Measurements from ENCODE around the gene DTYMK.
"Not testable (repeated sequence)": the region's sequence is repeated elsewhere in the genome, so short reads cannot be mapped to it uniquely, and the experiment has no call there.

The DTYMK gene

GRCh38 chr2:241671457-241672240 lies 15.0 kb downstream of the DTYMK start:
- no peak for DNase-seq

GRCh38 chr2:241670333-241671110 lies 16.1 kb downstream of the DTYMK start:
- DNase-seq: no peak

DNA sequence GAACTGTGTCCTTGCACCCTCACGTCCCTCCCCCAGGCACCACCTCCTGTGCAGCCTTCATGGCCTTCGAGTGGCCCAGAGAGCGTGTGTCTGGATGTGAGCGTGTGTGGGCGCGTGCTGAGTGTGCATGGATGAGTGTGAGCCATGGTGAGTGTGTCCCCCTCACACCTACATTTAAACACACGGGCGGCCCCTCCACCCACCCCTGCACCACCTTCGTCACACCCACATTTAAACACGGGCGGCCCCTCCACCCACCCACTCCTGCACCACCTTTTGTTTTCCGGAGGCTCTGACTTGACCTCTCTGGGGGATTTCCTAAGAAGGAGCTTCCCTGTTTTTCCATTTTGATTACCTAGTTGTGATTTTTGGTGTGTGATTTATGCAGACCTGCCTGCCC lies 17.8 kb downstream of the DTYMK start:
- DNase-seq: no peak

GRCh38 chr2:241668354-241668753 lies 18.3 kb downstream of the DTYMK start:
- DNase-seq: no peak

GRCh38 chr2:241666627-241667400 lies 19.8 kb downstream of the DTYMK start:
- no peak for DNase-seq

DNA sequence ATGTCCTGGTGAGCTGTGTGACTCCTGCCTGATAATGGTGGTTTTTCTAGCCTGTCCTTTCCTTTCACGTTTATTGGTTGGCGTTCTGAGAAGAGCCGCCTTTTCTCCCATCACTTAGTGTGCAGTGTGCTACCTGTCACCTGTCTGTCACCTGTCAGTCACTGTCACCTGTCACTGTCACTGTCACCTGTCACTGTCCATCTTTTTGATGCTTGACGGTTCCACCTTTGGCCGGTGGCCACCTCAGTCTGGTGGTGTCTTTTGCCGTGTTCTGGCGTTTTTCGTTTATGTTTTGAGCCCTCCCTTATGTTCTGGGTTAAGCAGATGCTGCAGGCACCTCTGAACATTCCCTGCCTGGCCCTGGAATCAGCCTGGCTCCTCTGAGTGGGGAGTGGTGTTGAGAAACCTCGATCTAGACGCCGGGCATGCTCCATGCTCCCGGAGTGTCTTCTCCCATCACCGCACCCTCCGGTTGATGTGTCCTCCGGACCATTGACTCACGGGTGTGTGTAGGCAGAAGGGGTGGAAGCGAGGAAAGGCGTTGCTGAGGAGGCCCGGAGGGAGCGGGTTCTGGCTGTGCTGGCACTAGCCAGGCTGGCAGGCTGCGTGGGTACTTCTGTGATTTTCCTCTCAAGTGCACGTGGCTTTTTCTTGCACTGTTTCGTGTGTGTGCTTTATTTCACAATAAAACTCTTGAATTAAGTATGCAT lies 20.7 kb downstream of the DTYMK start:
- DNase-seq: no peak

GRCh38 chr2:241662731-241663130 lies 23.9 kb downstream of the DTYMK start:
- DNase-seq: not testable (repeated sequence)

GRCh38 chr2:241660593-241661213 lies 25.9 kb downstream of the DTYMK start:
- DNase-seq: no peak

DNA sequence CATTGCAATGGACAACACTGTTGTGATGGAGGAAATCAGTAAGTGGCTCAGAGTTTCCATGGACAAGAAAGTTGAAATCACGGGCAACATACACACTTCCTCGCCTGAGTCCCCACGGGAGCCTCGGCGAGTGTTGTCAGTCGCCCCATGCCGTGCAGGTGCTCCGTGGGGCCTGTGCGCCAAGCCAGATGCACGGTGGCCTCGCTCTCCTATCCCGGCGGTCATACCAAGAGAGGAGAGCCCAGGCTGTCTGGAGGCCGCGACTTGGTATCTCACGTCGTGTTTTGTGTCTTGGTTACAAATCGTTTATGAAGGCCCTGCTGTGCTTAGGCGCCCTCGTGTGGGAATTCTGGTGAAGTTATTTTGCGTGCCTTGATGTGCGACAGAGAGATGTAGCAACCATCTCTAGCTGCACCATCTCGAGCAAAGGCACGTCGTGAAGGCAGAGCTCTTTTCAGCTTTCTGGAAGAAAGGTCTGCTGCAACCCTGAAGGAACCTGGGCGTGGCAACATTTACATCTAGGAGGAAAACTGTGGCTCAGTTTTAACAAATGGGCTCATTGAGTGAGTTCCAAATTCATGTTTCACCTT lies 27.4 kb downstream of the DTYMK start:
- DNase-seq: no peak

GRCh38 chr2:241658296-241658695 lies 28.3 kb downstream of the DTYMK start:
- no peak for DNase-seq

GRCh38 chr2:241657786-241658254 lies 28.8 kb downstream of the DTYMK start:
- DNase-seq: no peak

GRCh38 chr2:241656190-241656741 lies 30.3 kb downstream of the DTYMK start:
- DNase-seq: no peak

DNA sequence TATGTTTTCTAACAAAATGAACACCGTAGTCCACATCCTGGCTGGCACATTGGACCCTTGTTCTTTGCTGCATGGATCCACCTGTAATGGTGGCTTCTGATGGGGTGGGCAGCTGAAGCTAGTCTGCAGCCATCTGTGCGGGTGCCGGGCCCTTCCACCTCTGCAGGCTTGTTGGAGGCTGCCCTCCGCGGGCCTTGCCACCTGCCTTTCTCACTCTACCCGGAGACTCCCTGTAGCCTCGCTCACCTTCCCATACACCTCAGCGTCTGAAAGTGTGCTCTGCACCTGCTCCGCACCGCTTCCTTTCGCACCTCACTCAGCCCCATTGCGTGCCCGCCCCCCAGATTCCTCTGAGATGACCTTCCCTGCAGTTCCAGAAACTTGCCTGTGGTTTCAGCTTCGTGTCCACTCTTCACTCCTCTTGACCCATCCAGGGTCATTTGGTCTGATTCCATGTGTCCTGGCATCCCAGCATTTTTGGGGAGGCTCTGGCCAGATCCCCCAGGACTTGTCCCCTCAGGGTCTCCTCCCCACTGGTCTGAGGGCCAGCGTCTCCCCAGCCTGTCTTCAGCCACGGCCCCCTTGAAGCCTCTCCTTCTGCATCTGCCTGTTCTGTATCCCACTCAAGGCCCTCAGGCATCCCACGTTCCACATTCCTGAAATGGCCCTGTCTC lies 31.0 kb downstream of the DTYMK start:
- no peak for DNase-seq

DNA sequence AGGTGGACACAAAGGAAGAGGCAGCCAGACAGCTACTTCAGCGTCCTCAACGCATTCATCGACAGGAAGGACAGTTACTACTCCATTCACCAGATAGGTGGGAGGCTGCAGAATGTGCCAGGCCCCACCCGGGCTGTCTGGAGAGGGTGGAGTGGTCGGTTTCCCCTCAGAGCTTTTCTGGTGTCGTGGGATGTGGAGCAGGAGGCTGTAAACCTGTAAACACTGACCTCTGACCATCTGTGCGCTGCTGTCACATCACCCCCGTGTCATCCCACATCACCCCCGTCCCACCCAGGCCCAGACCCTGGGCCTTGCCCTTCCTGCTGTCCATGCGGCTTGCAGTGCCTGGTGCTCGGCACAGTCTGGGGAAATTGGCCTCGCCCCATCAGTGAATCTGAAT lies 32.1 kb downstream of the DTYMK start:
- no peak for DNase-seq

- no peak for DNase-seq
Observed at GRCh38 chr2:241653210-241653750, 33.3 kb downstream of the DTYMK start.

- DNase-seq: no peak
Observed at GRCh38 chr2:241652722-241653121, 33.9 kb downstream of the DTYMK start.

- DNase-seq: no peak
Observed at GRCh38 chr2:241652142-241652541, 34.5 kb downstream of the DTYMK start.

- no peak for DNase-seq
Observed at GRCh38 chr2:241649927-241650326, 36.7 kb downstream of the DTYMK start.

DNA sequence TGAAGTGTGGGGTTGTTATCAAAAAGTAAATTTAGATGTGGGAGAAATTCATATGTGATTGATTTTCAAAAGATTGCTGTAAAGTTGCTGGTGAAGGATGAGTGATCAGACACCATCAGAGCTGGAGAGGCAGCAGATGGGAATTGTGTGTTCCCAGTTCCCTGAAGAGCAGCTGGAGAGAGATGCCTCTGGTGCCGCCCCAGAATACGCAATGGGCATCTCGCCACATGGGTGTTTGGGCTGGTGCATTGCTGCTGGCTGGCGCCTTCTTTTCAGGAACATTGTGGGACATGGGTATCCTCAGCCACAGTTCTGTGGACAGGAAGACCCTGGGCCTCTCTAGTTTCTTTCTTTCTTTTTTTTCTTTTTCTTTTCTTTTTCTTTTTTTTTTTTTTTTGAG lies 37.2 kb downstream of the DTYMK start:
- DNase-seq: no peak

DNA sequence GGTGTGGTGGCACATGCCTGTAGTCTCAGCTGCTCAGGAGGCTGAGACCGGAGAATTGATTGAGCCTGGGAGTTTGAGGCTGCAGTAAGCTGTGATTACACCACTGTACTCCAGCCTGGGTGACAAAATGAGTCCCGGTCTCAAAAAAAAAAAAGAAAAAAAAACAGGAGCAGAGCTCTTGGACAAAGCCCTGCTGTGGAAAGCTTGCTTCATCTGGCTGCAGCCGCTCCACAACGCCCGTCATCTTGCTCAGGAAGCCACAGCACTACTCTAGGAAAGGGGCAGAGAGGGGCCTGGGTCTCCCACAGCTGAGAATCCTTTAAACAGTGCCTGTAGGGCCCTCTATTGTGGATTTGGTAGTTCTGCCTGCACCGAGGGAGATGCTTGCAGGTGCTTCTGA lies 38.2 kb downstream of the DTYMK start:
- DNase-seq: no peak
